Natural killer cell (primary cell): ENCODE measurements around the gene SYT2. TPM values are rescaled to one million over a fixed set of nuclear protein-coding genes. Genes with fewer than 3 reads are reported as not detected.
"Not testable (repeated sequence)": the region's sequence is repeated elsewhere in the genome, so short reads cannot be mapped to it uniquely, and the experiment has no call there.

Source experiments
- ATAC-seq, 3 donors: fragments of 150-1000 bp in 2 of 3; fragments of 200-7000 bp in 1 of 3; cut with Tn5 transposase; 1 replicate in 1 of 3; 2 replicates in 2 of 3; pipeline ENCODE4 v1.10.0; 2021; ENCODE audit warnings: mild to moderate bottlenecking in 2 of 3, moderate library complexity in 2 of 3
- DNase-seq, 2 donors: peaks; one replicate each; pipeline versions ENCODE4 v3.0.0 to v3.0.0-alpha.2; 2013 to 2021; ENCODE audit warnings: mixed read lengths in 1 of 2
- H3K27ac ChIP-seq: one replicate; pipeline ENCODE4 v1.5.1; 2013; ENCODE audit warnings: mild to moderate bottlenecking, low read length
- H3K27me3 ChIP-seq: one replicate; pipeline ENCODE4 v1.6.1; 2013; ENCODE audit warnings: low read length; ENCODE audit not compliant: control insufficient read depth, insufficient read depth
- H3K36me3 ChIP-seq: one replicate; pipeline ENCODE4 v1.6.1; 2013; ENCODE audit warnings: low read length; ENCODE audit not compliant: control insufficient read depth, insufficient read depth
- H3K4me1 ChIP-seq: one replicate; pipeline ENCODE4 v1.6.1; 2013; ENCODE audit warnings: low read length; ENCODE audit not compliant: control insufficient read depth, insufficient read depth
- H3K4me3 ChIP-seq: one replicate; pipeline ENCODE4 v1.5.1; 2013; ENCODE audit warnings: low read length
- H3K9me3 ChIP-seq: one replicate; pipeline ENCODE4 v1.6.1; 2013; ENCODE audit warnings: low read length; ENCODE audit not compliant: control insufficient read depth, insufficient read depth
- H3K27ac Mint-ChIP-seq, 2 donors: one replicate each; pipeline ENCODE4 v1.8.0; 2022; ENCODE audit warnings: mild to moderate bottlenecking in 2 of 2, mixed read lengths in 2 of 2, moderate library complexity in 1 of 2
- H3K27me3 Mint-ChIP-seq, 2 donors: one replicate each; pipeline ENCODE4 v1.8.0; 2022; ENCODE audit warnings: low read depth in 2 of 2, mixed read lengths in 2 of 2
- H3K36me3 Mint-ChIP-seq: one replicate; pipeline ENCODE4 v1.8.0; 2022; ENCODE audit warnings: mixed read lengths
- H3K4me1 Mint-ChIP-seq, 2 donors: one replicate each; pipeline ENCODE4 v1.8.0; 2022; ENCODE audit warnings: mixed read lengths in 2 of 2
- H3K4me3 Mint-ChIP-seq: one replicate; pipeline ENCODE4 v1.8.0; 2022; ENCODE audit warnings: mild to moderate bottlenecking, moderate library complexity, mixed read lengths
- H3K9me3 Mint-ChIP-seq, 2 donors: one replicate each; pipeline ENCODE4 v1.8.0; 2022; ENCODE audit warnings: mixed read lengths in 2 of 2
- WGBS: methylation state at CpG from one replicate; pipeline ENCODE4 v1.1.7; 2013; ENCODE audit warnings: missing lambda C conversion rate; ENCODE audit not compliant: insufficient coverage; 5-methylcytosine and 5-hydroxymethylcytosine counted together
- intact Hi-C: fragments of 100-400 bp; cut with micrococcal nuclease; formaldehyde crosslinking; loops from one replicate; pipeline ENCODE4 v1.14.2; 2022
- total RNA-seq, 4 donors: library from RNA; stranded (reverse); fragments of 120-200 nt in 1 of 4; gene quantifications; one replicate each; pipeline versions ENCODE4 v1.2.3 to v1.2.4, GENCODE V29; 2013 to 2022
- TF ChIP-seq, protein P1 (sequence below): fragments of 200-600 bp; IDR thresholded peaks from one replicate; pipeline ENCODE4 v1.8.0; 2022; ENCODE audit warnings: antibody characterized with exemption

SYT2 gene
- total RNA-seq, 3 donors from 2014 or later (not counting 1 experiment from before 2014, with no cell fraction given), result not detected

DNA sequence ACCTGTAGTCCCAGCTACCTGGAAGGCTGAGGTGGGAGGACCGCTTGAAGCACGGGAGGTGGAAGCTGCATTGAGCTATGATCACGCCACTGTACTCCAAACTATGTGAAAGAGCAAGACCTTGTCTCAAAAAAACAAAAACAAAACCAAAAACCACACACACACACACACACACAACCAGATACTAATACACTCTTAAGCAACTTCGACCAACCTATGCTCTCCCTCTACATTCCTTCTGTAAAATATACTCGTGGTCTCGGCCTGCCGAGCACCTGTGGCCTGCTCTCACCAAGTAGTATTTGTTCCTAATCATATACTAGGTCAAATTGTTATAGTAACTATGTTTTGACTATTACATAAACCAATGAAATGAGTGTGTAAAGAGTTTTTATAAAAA lies 13.5 kb upstream of the SYT2 start:
- Mint-ChIP-seq H3K36me3 (peaks cover 14% of the 10 kb centered on the region), H3K4me1 (no peaks in the 10 kb centered on the region), H3K27ac (no peak overlapping the region), H3K27me3 (peaks cover 3% of the 10 kb centered on the region in 2 donors), H3K9me3 (no peaks in the 10 kb centered on the region), H3K4me3 (no peak overlapping the region)
- Histone ChIP-seq H3K36me3 (peaks cover 15% of the 10 kb centered on the region), H3K27ac (no peak overlapping the region), H3K4me1 (peaks cover 3% of the 10 kb centered on the region), H3K4me3 (no peak overlapping the region), H3K9me3 (no peaks in the 10 kb centered on the region), H3K27me3 (no peaks in the 10 kb centered on the region)
- ATAC-seq, result no peak
- no peak for DNase-seq
- intact Hi-C loops, result no loop called here
- WGBS, result 93% methylated on average over 5 of the region's 7 CpGs
- TF ChIP-seq, protein P1, sequence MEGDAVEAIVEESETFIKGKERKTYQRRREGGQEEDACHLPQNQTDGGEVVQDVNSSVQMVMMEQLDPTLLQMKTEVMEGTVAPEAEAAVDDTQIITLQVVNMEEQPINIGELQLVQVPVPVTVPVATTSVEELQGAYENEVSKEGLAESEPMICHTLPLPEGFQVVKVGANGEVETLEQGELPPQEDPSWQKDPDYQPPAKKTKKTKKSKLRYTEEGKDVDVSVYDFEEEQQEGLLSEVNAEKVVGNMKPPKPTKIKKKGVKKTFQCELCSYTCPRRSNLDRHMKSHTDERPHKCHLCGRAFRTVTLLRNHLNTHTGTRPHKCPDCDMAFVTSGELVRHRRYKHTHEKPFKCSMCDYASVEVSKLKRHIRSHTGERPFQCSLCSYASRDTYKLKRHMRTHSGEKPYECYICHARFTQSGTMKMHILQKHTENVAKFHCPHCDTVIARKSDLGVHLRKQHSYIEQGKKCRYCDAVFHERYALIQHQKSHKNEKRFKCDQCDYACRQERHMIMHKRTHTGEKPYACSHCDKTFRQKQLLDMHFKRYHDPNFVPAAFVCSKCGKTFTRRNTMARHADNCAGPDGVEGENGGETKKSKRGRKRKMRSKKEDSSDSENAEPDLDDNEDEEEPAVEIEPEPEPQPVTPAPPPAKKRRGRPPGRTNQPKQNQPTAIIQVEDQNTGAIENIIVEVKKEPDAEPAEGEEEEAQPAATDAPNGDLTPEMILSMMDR, result no peak

DNA sequence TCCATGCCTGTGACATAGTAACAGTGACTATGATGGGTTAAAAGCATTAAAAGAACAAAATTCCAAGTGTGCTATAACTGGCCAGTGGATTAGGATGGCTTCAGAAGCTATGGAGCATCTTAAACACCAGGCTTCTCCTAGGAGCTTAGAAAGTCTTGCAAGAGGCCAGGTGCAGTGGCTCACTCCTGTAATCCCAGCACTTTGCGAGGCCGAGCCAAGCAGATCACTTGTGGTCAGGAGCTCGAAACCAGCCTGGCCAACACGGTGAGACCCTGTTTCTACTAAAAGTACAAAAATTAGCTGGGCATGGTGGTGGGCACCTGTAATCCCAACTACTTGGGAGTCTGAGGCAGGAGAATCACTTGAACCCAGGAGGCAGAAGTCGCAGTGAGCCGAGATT lies 12.8 kb upstream of the SYT2 start:
- H3K4me1 Mint-ChIP-seq, DNase-seq, H3K36me3 ChIP-seq, H3K27ac ChIP-seq, H3K4me1 ChIP-seq, H3K27me3 ChIP-seq, intact Hi-C loops, H3K9me3 Mint-ChIP-seq, H3K27me3 Mint-ChIP-seq, H3K4me3 ChIP-seq, H3K36me3 Mint-ChIP-seq, H3K27ac Mint-ChIP-seq, ATAC-seq, H3K9me3 ChIP-seq, H3K4me3 Mint-ChIP-seq: not testable (repeated sequence)
- WGBS, result 84% methylated on average over 6 of the region's 6 CpGs

DNA sequence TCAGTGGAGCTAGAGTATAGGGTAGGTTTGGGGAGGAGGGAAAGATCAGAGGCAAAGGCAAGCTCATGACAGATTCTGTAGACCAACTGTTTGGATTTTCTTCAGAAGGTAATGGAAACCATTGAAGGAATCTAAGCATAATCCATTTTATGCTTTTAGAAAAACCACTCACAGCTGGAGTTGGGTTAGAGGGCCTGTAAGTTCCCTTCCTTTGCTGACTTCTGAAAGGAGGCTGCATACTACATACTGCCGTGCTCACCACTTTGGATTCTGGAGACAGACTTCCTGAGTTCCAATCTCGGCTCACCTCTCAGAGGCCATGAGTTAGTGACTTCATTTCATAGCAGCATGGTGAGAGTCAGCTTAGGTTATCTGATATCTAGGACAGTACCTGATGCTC lies 6.4 kb upstream of the SYT2 start:
- 93% methylated on average over 2 of the region's 2 CpGs for WGBS
- Mint-ChIP-seq H3K36me3 (no peaks in the 10 kb centered on the region), H3K27ac (no peak overlapping the region), H3K4me1 (no peaks in the 10 kb centered on the region), H3K27me3 (peaks cover 22 to 44% of the 10 kb centered on the region in 2 donors), H3K9me3 (no peaks in the 10 kb centered on the region), H3K4me3 (no peak overlapping the region)
- Histone ChIP-seq H3K9me3 (no peaks in the 10 kb centered on the region), H3K4me1 (peaks cover 3% of the 10 kb centered on the region), H3K27ac (no peak overlapping the region), H3K27me3 (peaks cover 1% of the 10 kb centered on the region), H3K4me3 (no peak overlapping the region), H3K36me3 (no peaks in the 10 kb centered on the region)
- ATAC-seq, result no peak
- intact Hi-C loops, result no loop called here
- no peak for DNase-seq
- TF ChIP-seq, protein P1, result no peak

DNA sequence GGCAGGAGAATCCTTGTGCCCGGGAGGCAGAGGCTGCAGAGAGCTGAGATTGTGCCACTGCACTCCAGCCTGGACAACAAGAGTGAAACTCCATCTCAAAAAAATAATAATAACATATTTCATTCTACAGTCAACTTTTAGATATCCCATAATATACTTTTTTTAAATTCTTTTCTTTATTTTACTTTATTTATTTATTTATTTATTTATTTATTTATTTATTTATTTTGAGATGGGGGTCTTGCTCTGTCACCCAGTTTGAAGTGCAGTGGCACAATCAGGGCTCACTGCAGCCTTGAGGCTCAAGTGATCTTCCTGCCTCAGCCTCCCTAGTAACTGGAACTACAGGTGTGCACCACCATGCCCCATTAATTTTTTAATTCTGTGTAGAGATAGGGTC lies 3.9 kb upstream of the SYT2 start:
- H3K27me3 ChIP-seq, result peaks cover 15% of the 10 kb centered on the region
- H3K9me3 Mint-ChIP-seq, H3K36me3 Mint-ChIP-seq, DNase-seq, H3K4me1 Mint-ChIP-seq, ATAC-seq, intact Hi-C loops, H3K27ac Mint-ChIP-seq, H3K4me3 ChIP-seq, H3K27ac ChIP-seq, H3K36me3 ChIP-seq, H3K9me3 ChIP-seq, H3K4me1 ChIP-seq, H3K4me3 Mint-ChIP-seq: not testable (repeated sequence)
- H3K27me3 Mint-ChIP-seq, result peaks cover 38 to 59% of the 10 kb centered on the region in 2 donors
- WGBS, result 85% methylated on average over 1 of the region's 1 CpG

DNA sequence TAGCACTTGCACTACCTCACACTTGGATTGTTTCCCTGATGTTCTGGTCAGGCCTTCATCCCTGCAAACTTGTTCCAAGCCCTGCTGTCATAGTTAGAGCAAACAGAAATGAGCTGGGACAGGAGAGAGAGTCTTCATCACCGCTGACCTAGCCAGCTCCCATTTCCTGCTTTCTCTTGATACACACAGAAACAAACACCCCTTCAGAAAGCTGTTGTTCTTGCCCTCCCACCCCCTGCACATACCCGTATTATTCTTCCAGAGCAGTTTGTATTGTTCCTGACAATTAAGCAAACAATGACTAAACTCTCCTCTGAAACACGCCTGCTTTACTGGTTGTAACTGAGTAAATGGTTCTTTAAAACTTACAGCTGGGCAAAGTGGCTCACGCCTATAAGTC lies 2.9 kb upstream of the SYT2 start:
- Histone ChIP-seq H3K36me3 (no peaks in the 10 kb centered on the region), H3K27ac (no peak overlapping the region), H3K4me3 (no peak overlapping the region), H3K9me3 (no peaks in the 10 kb centered on the region), H3K4me1 (peaks cover 7% of the 10 kb centered on the region), H3K27me3 (peaks cover 17% of the 10 kb centered on the region)
- WGBS, result 75% methylated on average over 4 of the region's 4 CpGs
- TF ChIP-seq, protein P1, result no peak
- no peak for ATAC-seq
- Mint-ChIP-seq H3K9me3 (no peaks in the 10 kb centered on the region), H3K4me3 (no peak overlapping the region), H3K4me1 (no peaks in the 10 kb centered on the region), H3K36me3 (no peaks in the 10 kb centered on the region), H3K27ac (no peak overlapping the region), H3K27me3 (peaks cover 44 to 58% of the 10 kb centered on the region in 2 donors)
- intact Hi-C loops, result no loop called here
- no peak for DNase-seq
